PC-3 (cell line): ENCODE data around the gene UBE2C. TPM values are rescaled to one million over a fixed set of nuclear protein-coding genes. Genes with fewer than 3 reads are reported as not detected.

ENCODE experiments used
- ATAC-seq: fragments of 200-7000 bp; cut with Tn5 transposase; 2 replicates; pipeline ENCODE4 v1.9.1; 2020; ENCODE audit warnings: mild to moderate bottlenecking, moderate library complexity
- BruUV-seq: library from RNA; stranded (reverse); fragments of 400-500 nt; replicated peaks from 2 replicates; lab custom pipeline; 2021; lab: Mats Ljungman, UMichigan
- CTCF ChIA-PET: fragments of 300-600 bp; sonication (Branson Sonifier 250); formaldehyde crosslinking; loops from one replicate; lab custom pipeline; 2022; ENCODE audit warnings: antibody characterized with exemption; lab: Charles Lee
- POLR2A ChIA-PET: fragments of 300-600 bp; sonication (Branson Sonifier 250); formaldehyde crosslinking; loops from one replicate; lab custom pipeline; 2022; ENCODE audit warnings: antibody characterized with exemption; ENCODE audit not compliant: unreplicated experiment; lab: Charles Lee
- DNase-seq: peaks from one replicate; pipeline ENCODE4 v3.0.0-alpha.2; 2015
- H2AFZ ChIP-seq: fragments of 300-600 bp; sonication (generic); 2 replicates; pipeline ENCODE4 v1.6.0; 2016; ENCODE audit warnings: antibody characterized with exemption, low read length
- H3F3A ChIP-seq: fragments of 300-600 bp; sonication (generic); one replicate; pipeline ENCODE4 v1.6.0; 2017; ENCODE audit warnings: antibody characterized with exemption, low read length, control low read depth, mild to moderate bottlenecking; ENCODE audit not compliant: unreplicated experiment
- H3K27ac ChIP-seq: fragments of 300-600 bp; sonication (generic); 2 replicates; pipeline ENCODE4 v1.5.1; 2016; ENCODE audit warnings: mild to moderate bottlenecking, low read length
- H3K27me3 ChIP-seq: fragments of 300-600 bp; sonication (generic); 2 replicates; pipeline ENCODE4 v1.6.1; 2016; ENCODE audit warnings: low read length, mixed read lengths
- H3K36me3 ChIP-seq: fragments of 300-600 bp; sonication (generic); 2 replicates; pipeline ENCODE4 v1.6.1; 2016; ENCODE audit warnings: low read depth, mixed run types, low read length, mixed read lengths
- H3K4me1 ChIP-seq: fragments of 300-600 bp; sonication (generic); 2 replicates; pipeline ENCODE4 v1.5.1; 2016; ENCODE audit warnings: low read length; ENCODE audit not compliant: insufficient read depth
- H3K4me2 ChIP-seq: fragments of 300-600 bp; sonication (generic); 2 replicates; pipeline ENCODE4 v1.6.0; 2016; ENCODE audit warnings: low read length
- H3K4me3 ChIP-seq: fragments of 300-600 bp; sonication (generic); 2 replicates; pipeline ENCODE4 v1.5.1; 2016; ENCODE audit warnings: mild to moderate bottlenecking, low read length, mixed read lengths
- H3K79me2 ChIP-seq: fragments of 300-600 bp; sonication (generic); 2 replicates; pipeline ENCODE4 v1.6.1; 2017; ENCODE audit warnings: low read length, mixed read lengths
- H3K9ac ChIP-seq: fragments of 300-600 bp; sonication (generic); 2 replicates; pipeline ENCODE4 v1.6.0; 2016; ENCODE audit warnings: mild to moderate bottlenecking, low read length
- H3K9me2 ChIP-seq: fragments of 300-600 bp; sonication (generic); replicated peaks from 2 replicates; pipeline ENCODE4 v1.6.1; 2016; ENCODE audit warnings: mixed run types, low read length, mixed read lengths
- H3K9me3 ChIP-seq: fragments of 300-600 bp; sonication (generic); 2 replicates; pipeline ENCODE4 v1.6.1; 2016; ENCODE audit warnings: low read length, mixed read lengths
- H4K20me1 ChIP-seq: fragments of 300-600 bp; sonication (generic); 2 replicates; pipeline ENCODE4 v1.6.1; 2016; ENCODE audit warnings: low read length, mixed read lengths
- EZH2 ChIP-seq: fragments of 300-600 bp; sonication (generic); IDR thresholded peaks from one replicate; pipeline ENCODE4 v1.6.1; 2017; ENCODE audit warnings: antibody characterized with exemption, mild to moderate bottlenecking, low read length; ENCODE audit not compliant: unreplicated experiment
- EZH2phosphoT487 ChIP-seq: fragments of 300-600 bp; sonication (generic); IDR thresholded peaks from 2 replicates; pipeline ENCODE4 v1.6.1; 2018; ENCODE audit warnings: mild to moderate bottlenecking, antibody characterized with exemption, low read length, borderline replicate concordance
- intact Hi-C: fragments of 100-400 bp; cut with micrococcal nuclease; formaldehyde crosslinking; loops from 2 replicates; pipeline ENCODE4 v1.9.0; 2023
- total RNA-seq: library from RNA; depleted of rRNA; stranded (reverse); fragments of >200 nt; gene quantifications from 2 replicates; pipeline ENCODE4 v1.2.3, GENCODE V29; 2014
- TF ChIP-seq, protein P1 (sequence below): fragments of 300-600 bp; sonication (generic); conservative IDR thresholded peaks from 2 replicates; pipeline ENCODE4 v1.5.1; 2017; ENCODE audit warnings: antibody characterized with exemption, low read depth, mild to moderate bottlenecking, low read length

Gene UBE2C
- total RNA-seq, 1 experiment from 2014 or later = 304 TPM

DNA sequence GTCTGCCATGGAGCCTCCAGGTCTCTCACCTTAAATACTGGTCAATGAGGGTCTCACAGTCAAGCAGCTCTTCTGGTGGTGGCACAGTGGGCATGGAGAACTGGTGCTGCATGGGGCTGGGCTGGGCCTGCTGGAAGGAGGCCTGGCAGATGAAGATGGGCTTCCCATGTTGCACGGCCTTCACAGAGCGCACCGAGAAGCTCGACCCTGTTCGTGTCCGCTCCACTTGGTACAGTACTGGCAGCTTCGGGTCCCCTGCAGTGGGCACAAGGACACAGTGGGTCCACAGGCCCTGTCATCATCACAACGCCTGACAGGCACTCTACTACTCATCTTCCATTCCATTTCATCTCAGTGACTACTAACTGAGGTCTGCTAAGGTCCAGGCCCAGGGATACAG is 36.0 kb downstream of the UBE2C start:
- H4K20me1 ChIP-seq = no peaks in the 10 kb centered on the region
- TF ChIP-seq EZH2phosphoT487 (no peak), EZH2 (no peak)
- TF ChIP-seq, protein P1, sequence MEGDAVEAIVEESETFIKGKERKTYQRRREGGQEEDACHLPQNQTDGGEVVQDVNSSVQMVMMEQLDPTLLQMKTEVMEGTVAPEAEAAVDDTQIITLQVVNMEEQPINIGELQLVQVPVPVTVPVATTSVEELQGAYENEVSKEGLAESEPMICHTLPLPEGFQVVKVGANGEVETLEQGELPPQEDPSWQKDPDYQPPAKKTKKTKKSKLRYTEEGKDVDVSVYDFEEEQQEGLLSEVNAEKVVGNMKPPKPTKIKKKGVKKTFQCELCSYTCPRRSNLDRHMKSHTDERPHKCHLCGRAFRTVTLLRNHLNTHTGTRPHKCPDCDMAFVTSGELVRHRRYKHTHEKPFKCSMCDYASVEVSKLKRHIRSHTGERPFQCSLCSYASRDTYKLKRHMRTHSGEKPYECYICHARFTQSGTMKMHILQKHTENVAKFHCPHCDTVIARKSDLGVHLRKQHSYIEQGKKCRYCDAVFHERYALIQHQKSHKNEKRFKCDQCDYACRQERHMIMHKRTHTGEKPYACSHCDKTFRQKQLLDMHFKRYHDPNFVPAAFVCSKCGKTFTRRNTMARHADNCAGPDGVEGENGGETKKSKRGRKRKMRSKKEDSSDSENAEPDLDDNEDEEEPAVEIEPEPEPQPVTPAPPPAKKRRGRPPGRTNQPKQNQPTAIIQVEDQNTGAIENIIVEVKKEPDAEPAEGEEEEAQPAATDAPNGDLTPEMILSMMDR = no peak
- H3F3A ChIP-seq = no peaks in the 10 kb centered on the region
- POLR2A ChIA-PET = no interaction called here
- H3K79me2 ChIP-seq = no peaks in the 10 kb centered on the region
- no peaks in the 10 kb centered on the region for H3K4me1 ChIP-seq
- intact Hi-C loops = no loop called here
- no peak overlapping the region for H3K27ac ChIP-seq
- no peak overlapping the region for H3K4me2 ChIP-seq
- H2AFZ ChIP-seq = no peak overlapping the region
- no peaks in the 10 kb centered on the region for H3K9me2 ChIP-seq
- peaks cover 16% of the 10 kb centered on the region; the same call in 1 of the 2 replicates for H3K36me3 ChIP-seq
- H3K9me3 ChIP-seq = no peaks in the 10 kb centered on the region
- no peak overlapping the region for H3K9ac ChIP-seq
- CTCF ChIA-PET = no interaction called here
- no peak for DNase-seq
- BruUV-seq = no TSS peak
- no peak overlapping the region for H3K4me3 ChIP-seq
- no peak for ATAC-seq
- no peaks in the 10 kb centered on the region for H3K27me3 ChIP-seq

DNA sequence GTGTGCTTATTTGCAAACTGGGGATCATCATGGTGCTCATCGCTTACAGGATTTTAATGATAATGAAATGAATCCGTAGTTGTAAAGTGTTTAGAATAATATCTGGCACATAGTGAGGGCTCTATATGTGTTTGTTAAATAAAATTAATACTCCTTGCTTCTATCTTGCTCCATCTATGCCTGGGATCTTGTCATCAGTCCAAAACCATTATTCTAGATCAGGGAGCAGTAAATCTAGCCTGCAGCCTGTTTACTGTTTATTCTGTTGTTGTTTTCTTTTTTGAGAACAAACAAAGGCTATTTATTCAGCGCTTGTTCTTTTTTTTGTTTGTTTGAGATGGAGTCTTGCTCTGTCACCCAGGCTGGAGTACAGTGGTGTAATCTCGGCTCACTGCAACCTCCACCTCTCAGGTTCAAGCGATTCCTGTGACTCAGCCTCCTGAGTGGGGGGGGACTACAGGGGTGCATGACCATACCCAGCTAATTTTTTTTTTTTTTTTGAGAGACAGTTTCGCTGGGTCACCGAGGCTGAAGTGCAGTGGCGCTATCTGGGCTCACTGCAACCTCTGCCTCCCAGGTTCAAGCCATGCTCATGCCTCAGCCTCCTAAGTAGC is 36.6 kb downstream of the UBE2C start:
- ChIA-PET CTCF (no interaction called here), POLR2A (interaction anchor here (0.6 kb wide), 1 partner anchor 82 kb away, joined by 5 read pairs; no protein-coding TSS in a partner anchor)
- H3K4me2 ChIP-seq = no peak overlapping the region
- H3K9me2 ChIP-seq = no peaks in the 10 kb centered on the region
- H3K4me1 ChIP-seq = no peaks in the 10 kb centered on the region
- no peaks in the 10 kb centered on the region for H4K20me1 ChIP-seq
- H3K79me2 ChIP-seq = no peaks in the 10 kb centered on the region
- DNase-seq (no peak), ATAC-seq (no peak)
- no peak overlapping the region for H3K4me3 ChIP-seq
- no peak overlapping the region for H3K27ac ChIP-seq
- no peak overlapping the region for H3K9ac ChIP-seq
- no peaks in the 10 kb centered on the region for H3K9me3 ChIP-seq
- no peaks in the 10 kb centered on the region for H3K27me3 ChIP-seq
- BruUV-seq = no TSS peak
- peaks cover 14% of the 10 kb centered on the region; the same call in 1 of the 2 replicates for H3K36me3 ChIP-seq
- no peak overlapping the region for H2AFZ ChIP-seq
- intact Hi-C loops = no loop called here
- H3F3A ChIP-seq = no peaks in the 10 kb centered on the region
- TF ChIP-seq EZH2 (no peak), EZH2phosphoT487 (no peak)
- TF ChIP-seq, protein P1 = no peak

DNA sequence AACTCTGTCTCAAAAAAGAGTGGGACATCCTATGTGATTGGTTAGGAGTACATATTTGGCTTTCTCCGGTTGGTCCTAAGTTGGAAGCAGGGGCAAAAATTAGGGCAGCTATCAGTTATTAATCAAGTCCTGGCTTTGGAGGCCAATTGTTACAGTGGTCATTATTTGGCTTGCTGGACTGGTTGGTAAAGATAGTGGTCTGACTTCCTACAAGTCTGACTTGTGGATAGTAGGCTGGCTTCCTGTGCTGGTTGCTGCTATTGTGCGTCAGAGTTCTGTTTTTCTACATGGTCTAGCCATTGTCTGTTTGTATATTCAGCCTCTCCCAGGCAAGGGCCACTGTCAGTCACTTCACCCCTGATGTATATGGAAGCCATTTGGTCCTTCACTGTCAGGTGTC is 37.8 kb downstream of the UBE2C start:
- H3K4me3 ChIP-seq = no peak overlapping the region
- no peaks in the 10 kb centered on the region for H3K27me3 ChIP-seq
- H3K9ac ChIP-seq = no peak overlapping the region
- no peaks in the 10 kb centered on the region for H3K4me1 ChIP-seq
- peaks cover 5% of the 10 kb centered on the region; the same call in 1 of the 2 replicates for H3K79me2 ChIP-seq
- no peaks in the 10 kb centered on the region for H3K9me3 ChIP-seq
- H3K27ac ChIP-seq = no peak overlapping the region
- H2AFZ ChIP-seq = no peak overlapping the region
- intact Hi-C loops = no loop called here
- H4K20me1 ChIP-seq = no peaks in the 10 kb centered on the region
- CTCF ChIA-PET = no interaction called here
- ATAC-seq (no peak), DNase-seq (no peak)
- TF ChIP-seq EZH2 (no peak), EZH2phosphoT487 (no peak)
- TF ChIP-seq, protein P1 = no peak
- no peaks in the 10 kb centered on the region for H3F3A ChIP-seq
- BruUV-seq = no TSS peak
- no peak overlapping the region for H3K4me2 ChIP-seq
- H3K36me3 ChIP-seq = 0 out of 2 replicates have a peak, but pooled peaks cover 8% of the 10 kb centered on the region
- H3K9me2 ChIP-seq = no peaks in the 10 kb centered on the region
- POLR2A ChIA-PET = no interaction called here
